ENCODE results near the gene HEATR5B.
"Not testable (repeated sequence)": the region's sequence is repeated elsewhere in the genome, so short reads cannot be mapped to it uniquely, and the experiment has no call there.

HEATR5B gene

GRCh38 chr2:36954977-36955607, 129.1 kb downstream of the HEATR5B start:
- no peak overlapping the region for H3K4me3 ChIP-seq (ENCODE audit: low read depth, low read length)
- TF ChIP-seq CTCF (IDR thresholded peaks at IDR 0.05): no peak
- H3K36me3 ChIP-seq (ENCODE audit: control insufficient read depth, insufficient read depth, low read length): no peaks in the 10 kb centered on the region
- no peaks in the 10 kb centered on the region for H3K9me3 ChIP-seq (ENCODE audit: control insufficient read depth, low read length)
- H2AFZ ChIP-seq: no peak overlapping the region
- peaks cover 5% of the 10 kb centered on the region for H3K4me1 ChIP-seq
- peaks cover 18% of the 10 kb centered on the region for H3K79me2 ChIP-seq
- no peak overlapping the region for H3K27ac ChIP-seq
- H3K27me3 ChIP-seq (ENCODE audit: control insufficient read depth, insufficient read depth, low read length): no peaks in the 10 kb centered on the region
- H3K4me2 ChIP-seq (ENCODE audit: low read length): no peak overlapping the region
- no peak overlapping the region for H3K9ac ChIP-seq

- peaks cover 5% of the 10 kb centered on the region for H3K4me1 ChIP-seq
- H3K9ac ChIP-seq: no peak overlapping the region
- no peak overlapping the region for H2AFZ ChIP-seq
- TF ChIP-seq CTCF (IDR thresholded peaks at IDR 0.05): no peak
- H3K4me2 ChIP-seq (ENCODE audit: low read length): no peak overlapping the region
- no peaks in the 10 kb centered on the region for H3K36me3 ChIP-seq (ENCODE audit: control insufficient read depth, insufficient read depth, low read length)
- no peaks in the 10 kb centered on the region for H3K27me3 ChIP-seq (ENCODE audit: control insufficient read depth, insufficient read depth, low read length)
- H3K9me3 ChIP-seq (ENCODE audit: control insufficient read depth, low read length): no peaks in the 10 kb centered on the region
- H3K4me3 ChIP-seq (ENCODE audit: low read depth, low read length): no peak overlapping the region
- H3K79me2 ChIP-seq: peaks cover 19% of the 10 kb centered on the region
- no peak overlapping the region for H3K27ac ChIP-seq
These were observed 131.4 kb downstream of the HEATR5B start for GRCh38 chr2:36952748-36953197.

- peaks cover 14% of the 10 kb centered on the region for H3K79me2 ChIP-seq
- H3K4me3 ChIP-seq (ENCODE audit: low read depth, low read length): no peak overlapping the region
- no peak overlapping the region for H3K27ac ChIP-seq
- H3K36me3 ChIP-seq (ENCODE audit: control insufficient read depth, insufficient read depth, low read length): no peaks in the 10 kb centered on the region
- no peak overlapping the region for H2AFZ ChIP-seq
- H3K4me2 ChIP-seq (ENCODE audit: low read length): no peak overlapping the region
- H3K4me1 ChIP-seq: peaks cover 5% of the 10 kb centered on the region
- H3K9ac ChIP-seq: no peak overlapping the region
- H3K27me3 ChIP-seq (ENCODE audit: control insufficient read depth, insufficient read depth, low read length): no peaks in the 10 kb centered on the region
- no peaks in the 10 kb centered on the region for H3K9me3 ChIP-seq (ENCODE audit: control insufficient read depth, low read length)
- no peak for TF ChIP-seq CTCF (IDR thresholded peaks at IDR 0.05)
These were observed 132.6 kb downstream of the HEATR5B start for GRCh38 chr2:36951574-36951973.

- Histone ChIP-seq H3K79me2 (peaks cover 14% of the 10 kb centered on the region), H3K36me3 (ENCODE audit: control insufficient read depth, insufficient read depth, low read length) (no peaks in the 10 kb centered on the region), H3K4me2 (ENCODE audit: low read length) (no peak overlapping the region), H3K27ac (no peak overlapping the region), H3K9ac (no peak overlapping the region), H3K4me3 (ENCODE audit: low read depth, low read length) (no peak overlapping the region), H2AFZ (no peak overlapping the region), H3K27me3 (ENCODE audit: control insufficient read depth, insufficient read depth, low read length) (no peaks in the 10 kb centered on the region), H3K9me3 (ENCODE audit: control insufficient read depth, low read length) (no peaks in the 10 kb centered on the region), H3K4me1 (peaks cover 5% of the 10 kb centered on the region)
- TF ChIP-seq CTCF (IDR thresholded peaks at IDR 0.05): no peak
These were observed 133.1 kb downstream of the HEATR5B start for GRCh38 chr2:36951027-36951518.

GRCh38 chr2:36949845-36950244, 134.3 kb downstream of the HEATR5B start:
- Histone ChIP-seq H3K4me3 (ENCODE audit: low read depth, low read length) (no peak overlapping the region), H3K79me2 (peaks cover 11% of the 10 kb centered on the region), H3K4me2 (ENCODE audit: low read length) (no peak overlapping the region), H3K27ac (no peak overlapping the region), H2AFZ (no peak overlapping the region), H3K9ac (no peak overlapping the region), H3K36me3 (ENCODE audit: control insufficient read depth, insufficient read depth, low read length) (no peaks in the 10 kb centered on the region), H3K9me3 (ENCODE audit: control insufficient read depth, low read length) (no peaks in the 10 kb centered on the region), H3K4me1 (peaks cover 5% of the 10 kb centered on the region), H3K27me3 (ENCODE audit: control insufficient read depth, insufficient read depth, low read length) (no peaks in the 10 kb centered on the region)
- TF ChIP-seq CTCF (IDR thresholded peaks at IDR 0.05): no peak

GRCh38 chr2:36945240-36945639, 138.9 kb downstream of the HEATR5B start:
- H3K4me1 ChIP-seq; H3K4me3 ChIP-seq (ENCODE audit: low read depth, low read length); H3K4me2 ChIP-seq (ENCODE audit: low read length); H3K36me3 ChIP-seq (ENCODE audit: control insufficient read depth, insufficient read depth, low read length); H3K9me3 ChIP-seq (ENCODE audit: control insufficient read depth, low read length); H3K27ac ChIP-seq; H3K9ac ChIP-seq; H2AFZ ChIP-seq; H3K27me3 ChIP-seq (ENCODE audit: control insufficient read depth, insufficient read depth, low read length): not testable (repeated sequence)
- H3K79me2 ChIP-seq: peaks cover 10% of the 10 kb centered on the region

All from parathyroid adenoma (tissue), 2 donors.